Measurements from ENCODE around the gene C6orf118. TPM values are rescaled to one million over a fixed set of nuclear protein-coding genes. Genes with fewer than 3 reads are reported as not detected.

Gene C6orf118
- total RNA-seq, 1 experiment from 2014 or later: not detected

GRCh38 chr6:165266621-165267020 is 42.8 kb downstream of the C6orf118 start:
- DNase-seq: no peak
- Histone ChIP-seq H2AFZ (ENCODE audit: low read length) (no peak overlapping the region), H3K79me2 (ENCODE audit: low read length) (no peaks in the 10 kb centered on the region), H3K27me3 (ENCODE audit: low read length) (no peaks in the 10 kb centered on the region), H3K36me3 (ENCODE audit: insufficient read depth, low read length) (no peaks in the 10 kb centered on the region), H3K4me1 (ENCODE audit: low read length) (no peaks in the 10 kb centered on the region), H3K4me3 (ENCODE audit: low read length) (no peak overlapping the region), H3K9me3 (ENCODE audit: low read length) (no peaks in the 10 kb centered on the region; the same call in 1 of the 2 replicates), H3K9ac (ENCODE audit: low read length) (no peak overlapping the region), H4K20me1 (ENCODE audit: insufficient read depth, low read depth, low read length) (no peaks in the 10 kb centered on the region), H3K27ac (ENCODE audit: low read length) (no peak overlapping the region), H3K9me2 (replicated peaks; ENCODE audit: insufficient read depth, low read length) (0 out of 2 replicates have a peak, but pooled peaks cover 2% of the 10 kb centered on the region), H3K4me2 (ENCODE audit: low read depth, low read length, poor library complexity, severe bottlenecking) (no peak overlapping the region)

- Histone ChIP-seq H3K27ac (ENCODE audit: low read length) (no peak overlapping the region), H3K36me3 (ENCODE audit: insufficient read depth, low read length) (no peaks in the 10 kb centered on the region), H3K4me1 (ENCODE audit: low read length) (no peaks in the 10 kb centered on the region), H2AFZ (ENCODE audit: low read length) (no peak overlapping the region), H3K9ac (ENCODE audit: low read length) (no peak overlapping the region), H3K4me2 (ENCODE audit: low read depth, low read length, poor library complexity, severe bottlenecking) (no peak overlapping the region), H3K9me3 (ENCODE audit: low read length) (peaks cover 2% of the 10 kb centered on the region), H3K79me2 (ENCODE audit: low read length) (no peaks in the 10 kb centered on the region), H3K4me3 (ENCODE audit: low read length) (no peak overlapping the region), H3K9me2 (replicated peaks; ENCODE audit: insufficient read depth, low read length) (0 out of 2 replicates have a peak, but pooled peaks cover 2% of the 10 kb centered on the region), H4K20me1 (ENCODE audit: insufficient read depth, low read depth, low read length) (no peaks in the 10 kb centered on the region), H3K27me3 (ENCODE audit: low read length) (no peaks in the 10 kb centered on the region)
- no peak for DNase-seq
These were observed 43.2 kb downstream of the C6orf118 start for GRCh38 chr6:165266191-165266590.

GRCh38 chr6:165260462-165260861 is 48.9 kb downstream of the C6orf118 start:
- H3K4me1 ChIP-seq (ENCODE audit: low read length): no peaks in the 10 kb centered on the region
- H3K27me3 ChIP-seq (ENCODE audit: low read length): no peaks in the 10 kb centered on the region
- H3K79me2 ChIP-seq (ENCODE audit: low read length): no peaks in the 10 kb centered on the region
- no peak overlapping the region for H2AFZ ChIP-seq (ENCODE audit: low read length)
- H4K20me1 ChIP-seq (ENCODE audit: insufficient read depth, low read depth, low read length): no peaks in the 10 kb centered on the region
- H3K9me3 ChIP-seq (ENCODE audit: low read length): peaks cover 11% of the 10 kb centered on the region
- H3K4me2 ChIP-seq (ENCODE audit: low read depth, low read length, poor library complexity, severe bottlenecking): no peak overlapping the region
- no peak overlapping the region for H3K4me3 ChIP-seq (ENCODE audit: low read length)
- no peak overlapping the region for H3K9ac ChIP-seq (ENCODE audit: low read length)
- no peaks in the 10 kb centered on the region for H3K36me3 ChIP-seq (ENCODE audit: insufficient read depth, low read length)
- no peak for DNase-seq
- no peaks in the 10 kb centered on the region for H3K9me2 ChIP-seq (replicated peaks; ENCODE audit: insufficient read depth, low read length)
- H3K27ac ChIP-seq (ENCODE audit: low read length): no peak overlapping the region

GRCh38 chr6:165249808-165250207 is 59.6 kb downstream of the C6orf118 start:
- H3K27me3 ChIP-seq (ENCODE audit: low read length): no peaks in the 10 kb centered on the region
- no peak overlapping the region for H3K4me2 ChIP-seq (ENCODE audit: low read depth, low read length, poor library complexity, severe bottlenecking)
- 0 out of 2 replicates have a peak, but pooled peaks cover 7% of the 10 kb centered on the region for H3K9me3 ChIP-seq (ENCODE audit: low read length)
- no peak overlapping the region for H2AFZ ChIP-seq (ENCODE audit: low read length)
- H3K9ac ChIP-seq (ENCODE audit: low read length): no peak overlapping the region
- H3K4me1 ChIP-seq (ENCODE audit: low read length): no peaks in the 10 kb centered on the region
- H3K4me3 ChIP-seq (ENCODE audit: low read length): no peak overlapping the region
- no peaks in the 10 kb centered on the region for H3K79me2 ChIP-seq (ENCODE audit: low read length)
- H4K20me1 ChIP-seq (ENCODE audit: insufficient read depth, low read depth, low read length): no peaks in the 10 kb centered on the region
- no peak overlapping the region for H3K27ac ChIP-seq (ENCODE audit: low read length)
- no peaks in the 10 kb centered on the region; the same call in none of the 2 replicates for H3K9me2 ChIP-seq (replicated peaks; ENCODE audit: insufficient read depth, low read length)
- no peaks in the 10 kb centered on the region for H3K36me3 ChIP-seq (ENCODE audit: insufficient read depth, low read length)
- no peak for DNase-seq

GRCh38 chr6:165245701-165246100 is 63.7 kb downstream of the C6orf118 start:
- H3K4me2 ChIP-seq (ENCODE audit: low read depth, low read length, poor library complexity, severe bottlenecking): no peak overlapping the region
- H3K4me1 ChIP-seq (ENCODE audit: low read length): no peaks in the 10 kb centered on the region
- no peak overlapping the region for H3K27ac ChIP-seq (ENCODE audit: low read length)
- H2AFZ ChIP-seq (ENCODE audit: low read length): no peak overlapping the region
- H3K27me3 ChIP-seq (ENCODE audit: low read length): no peaks in the 10 kb centered on the region
- no peak overlapping the region for H3K4me3 ChIP-seq (ENCODE audit: low read length)
- no peaks in the 10 kb centered on the region for H3K79me2 ChIP-seq (ENCODE audit: low read length)
- no peaks in the 10 kb centered on the region for H3K36me3 ChIP-seq (ENCODE audit: insufficient read depth, low read length)
- no peaks in the 10 kb centered on the region for H3K9me2 ChIP-seq (replicated peaks; ENCODE audit: insufficient read depth, low read length)
- no peak for DNase-seq
- H3K9me3 ChIP-seq (ENCODE audit: low read length): no peaks in the 10 kb centered on the region
- H4K20me1 ChIP-seq (ENCODE audit: insufficient read depth, low read depth, low read length): no peaks in the 10 kb centered on the region
- no peak overlapping the region for H3K9ac ChIP-seq (ENCODE audit: low read length)

GRCh38 chr6:165245287-165245686 is 64.1 kb downstream of the C6orf118 start:
- no peak overlapping the region for H3K9ac ChIP-seq (ENCODE audit: low read length)
- no peaks in the 10 kb centered on the region for H3K9me3 ChIP-seq (ENCODE audit: low read length)
- no peaks in the 10 kb centered on the region for H3K27me3 ChIP-seq (ENCODE audit: low read length)
- H3K27ac ChIP-seq (ENCODE audit: low read length): no peak overlapping the region
- H3K4me1 ChIP-seq (ENCODE audit: low read length): no peaks in the 10 kb centered on the region
- H3K79me2 ChIP-seq (ENCODE audit: low read length): no peaks in the 10 kb centered on the region
- H3K4me3 ChIP-seq (ENCODE audit: low read length): no peak overlapping the region
- no peak overlapping the region for H3K4me2 ChIP-seq (ENCODE audit: low read depth, low read length, poor library complexity, severe bottlenecking)
- no peaks in the 10 kb centered on the region for H3K36me3 ChIP-seq (ENCODE audit: insufficient read depth, low read length)
- no peaks in the 10 kb centered on the region for H3K9me2 ChIP-seq (replicated peaks; ENCODE audit: insufficient read depth, low read length)
- H2AFZ ChIP-seq (ENCODE audit: low read length): no peak overlapping the region
- no peaks in the 10 kb centered on the region for H4K20me1 ChIP-seq (ENCODE audit: insufficient read depth, low read depth, low read length)
- DNase-seq: peak; percentile 58

GRCh38 chr6:165244524-165245247 is 64.7 kb downstream of the C6orf118 start:
- Histone ChIP-seq H3K4me3 (ENCODE audit: low read length) (no peak overlapping the region), H3K27me3 (ENCODE audit: low read length) (no peaks in the 10 kb centered on the region), H3K4me1 (ENCODE audit: low read length) (no peaks in the 10 kb centered on the region), H2AFZ (ENCODE audit: low read length) (no peak overlapping the region), H4K20me1 (ENCODE audit: insufficient read depth, low read depth, low read length) (no peaks in the 10 kb centered on the region), H3K9ac (ENCODE audit: low read length) (no peak overlapping the region), H3K4me2 (ENCODE audit: low read depth, low read length, poor library complexity, severe bottlenecking) (no peak overlapping the region), H3K9me2 (replicated peaks; ENCODE audit: insufficient read depth, low read length) (no peaks in the 10 kb centered on the region), H3K9me3 (ENCODE audit: low read length) (no peaks in the 10 kb centered on the region), H3K27ac (ENCODE audit: low read length) (no peak overlapping the region), H3K36me3 (ENCODE audit: insufficient read depth, low read length) (no peaks in the 10 kb centered on the region), H3K79me2 (ENCODE audit: low read length) (no peaks in the 10 kb centered on the region)
- DNase-seq: no peak

- Histone ChIP-seq H3K4me1 (ENCODE audit: low read length) (no peaks in the 10 kb centered on the region), H3K9ac (ENCODE audit: low read length) (no peak overlapping the region), H2AFZ (ENCODE audit: low read length) (no peak overlapping the region), H3K79me2 (ENCODE audit: low read length) (no peaks in the 10 kb centered on the region), H4K20me1 (ENCODE audit: insufficient read depth, low read depth, low read length) (no peaks in the 10 kb centered on the region), H3K4me3 (ENCODE audit: low read length) (no peak overlapping the region), H3K27ac (ENCODE audit: low read length) (no peak overlapping the region), H3K27me3 (ENCODE audit: low read length) (no peaks in the 10 kb centered on the region), H3K9me2 (replicated peaks; ENCODE audit: insufficient read depth, low read length) (no peaks in the 10 kb centered on the region), H3K36me3 (ENCODE audit: insufficient read depth, low read length) (no peaks in the 10 kb centered on the region), H3K4me2 (ENCODE audit: low read depth, low read length, poor library complexity, severe bottlenecking) (no peak overlapping the region), H3K9me3 (ENCODE audit: low read length) (no peaks in the 10 kb centered on the region)
- DNase-seq: no peak
These were observed 65.6 kb downstream of the C6orf118 start for GRCh38 chr6:165243801-165244200.

Measured in Karpas-422 (cell line).